DMS53 treated with DMSO at 0.1 percent for 48 hours (cell line): ENCODE data around the gene CLUH.
"Not testable (repeated sequence)": the region's sequence is repeated elsewhere in the genome, so short reads cannot be mapped to it uniquely, and the experiment has no call there.

ENCODE experiments used
- DNase-seq: peaks from one replicate; lab custom pipeline; 2025; ENCODE audit not compliant: unreplicated experiment; lab: John Stamatoyannopoulos, UW

The CLUH gene

DNA sequence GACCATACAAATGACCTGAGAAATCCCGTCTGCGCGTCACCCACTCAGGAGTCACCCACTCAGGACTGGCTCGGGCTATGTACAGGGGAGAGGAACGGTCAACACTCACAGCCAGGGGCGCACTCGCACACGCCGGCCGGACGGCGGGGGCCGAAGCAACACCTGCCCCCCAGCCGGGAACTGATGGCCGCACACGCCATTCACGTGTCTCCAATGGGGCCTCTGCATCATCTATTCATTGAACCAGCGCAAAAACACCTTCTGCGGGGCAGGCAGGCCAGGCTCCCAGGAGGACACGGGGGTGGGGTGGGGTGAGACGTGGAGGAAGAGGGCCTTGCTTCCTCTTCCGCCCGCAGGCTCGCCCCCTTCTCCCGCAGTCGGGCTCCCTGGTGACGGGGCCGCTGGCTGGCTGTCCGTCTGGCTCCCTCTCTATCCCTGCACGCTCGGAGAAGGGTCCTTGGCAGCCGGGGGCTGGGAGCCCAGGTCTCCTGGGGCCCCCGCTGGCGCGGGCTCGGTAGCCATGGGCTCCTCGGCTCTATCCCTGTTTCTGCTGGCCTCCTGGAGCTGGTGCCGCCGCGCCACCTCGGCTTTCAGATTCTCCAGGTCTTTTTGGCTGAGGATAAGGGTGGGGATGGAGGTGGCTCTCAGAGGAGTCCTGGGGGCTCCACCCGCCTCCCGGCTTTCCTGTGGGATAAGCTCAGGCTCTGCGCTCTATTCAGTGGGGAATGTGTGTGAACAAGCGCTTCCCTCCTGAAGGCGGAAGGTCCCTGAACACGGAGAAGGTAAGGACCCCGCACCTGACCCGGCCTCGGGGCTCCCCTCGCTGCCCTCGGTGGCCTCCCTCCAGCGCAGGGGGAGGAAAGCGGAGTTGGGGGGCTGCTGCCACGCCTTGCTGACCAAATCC lies 21.1 kb downstream of the CLUH start:
- no peak for DNase-seq

DNA sequence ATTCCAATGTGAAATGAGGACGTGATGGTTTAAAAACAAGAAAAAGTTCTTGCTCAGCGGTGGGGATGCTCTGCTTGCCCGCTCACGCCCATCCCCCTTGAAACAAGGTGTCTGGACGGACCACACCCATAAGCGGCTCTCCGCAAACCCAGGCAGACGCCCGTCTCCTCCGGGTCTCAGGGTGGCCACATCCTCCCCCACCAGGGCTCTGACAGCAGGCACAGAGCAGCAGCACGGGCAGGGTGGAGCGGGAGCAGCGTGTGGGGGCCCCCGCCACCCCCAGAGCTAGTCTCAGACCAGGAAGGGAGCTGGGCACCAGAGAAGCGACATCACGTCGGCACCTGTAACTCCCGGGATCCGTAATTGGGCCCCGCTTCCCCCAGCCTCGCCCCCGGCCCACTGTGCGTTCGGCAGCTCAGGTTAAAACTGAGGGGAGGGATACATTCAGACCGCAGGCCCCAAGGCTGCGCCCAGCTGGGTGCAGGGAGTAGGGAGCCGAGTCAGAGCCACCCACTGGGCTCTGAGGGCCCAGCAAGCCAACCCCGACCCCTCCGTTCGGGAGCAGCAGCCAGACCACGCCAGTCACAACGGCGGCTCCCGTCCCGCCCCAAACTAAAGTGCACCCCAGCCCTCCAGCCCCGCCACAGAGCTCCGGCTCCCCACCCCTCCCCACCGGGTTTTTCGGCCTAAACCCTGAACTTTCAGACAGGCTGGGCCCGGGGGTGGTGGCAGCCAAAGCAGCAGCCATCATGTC lies 22.0 kb downstream of the CLUH start:
- no peak for DNase-seq

DNA sequence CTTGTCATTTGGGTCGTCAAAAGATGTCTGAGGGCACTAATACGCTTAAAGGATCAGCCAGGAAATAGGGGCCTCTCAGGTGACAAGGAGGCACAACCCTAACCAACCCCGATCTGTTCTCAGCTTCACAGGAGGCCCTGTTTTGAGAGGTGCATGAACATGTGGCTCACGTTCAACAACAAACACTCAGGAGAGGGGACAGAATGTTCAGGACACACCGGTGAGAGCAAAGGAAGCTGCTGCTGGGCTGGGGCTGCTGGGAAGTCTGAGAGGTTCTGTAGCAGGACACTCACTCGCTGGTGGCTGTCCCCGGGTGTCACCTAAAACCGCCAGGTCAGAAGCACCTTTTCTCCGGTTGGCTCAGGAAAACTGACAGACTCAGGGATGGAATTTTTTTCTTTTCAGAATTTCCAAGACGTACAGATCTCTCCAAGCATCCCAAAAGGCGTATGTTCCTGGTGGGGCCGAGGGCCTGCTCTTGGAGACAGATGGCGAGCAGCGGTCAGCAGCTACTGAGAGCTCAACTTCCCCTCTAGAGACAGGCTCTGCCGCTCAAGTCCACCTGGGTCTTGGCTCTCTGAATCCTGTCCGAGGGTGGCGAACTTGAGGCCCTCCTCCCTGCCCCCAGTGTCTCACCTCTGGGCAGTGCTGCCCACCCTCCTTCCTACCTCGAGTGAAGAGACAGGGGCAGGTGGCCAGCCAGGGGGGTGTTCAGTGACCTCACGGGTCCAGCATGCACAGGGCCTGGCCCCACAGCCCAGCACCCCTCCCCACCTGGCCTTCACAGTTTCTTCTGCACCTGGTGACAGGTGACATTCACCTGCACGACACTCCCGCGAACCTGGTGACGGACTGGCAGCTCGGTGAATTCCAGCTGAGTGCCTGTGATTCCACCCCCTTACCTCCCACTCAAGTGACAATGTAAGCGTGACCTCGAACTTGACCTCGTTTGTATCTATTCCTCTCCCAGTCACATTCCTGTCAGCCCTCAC lies 22.9 kb downstream of the CLUH start:
- DNase-seq: peak; percentile 76

DNA sequence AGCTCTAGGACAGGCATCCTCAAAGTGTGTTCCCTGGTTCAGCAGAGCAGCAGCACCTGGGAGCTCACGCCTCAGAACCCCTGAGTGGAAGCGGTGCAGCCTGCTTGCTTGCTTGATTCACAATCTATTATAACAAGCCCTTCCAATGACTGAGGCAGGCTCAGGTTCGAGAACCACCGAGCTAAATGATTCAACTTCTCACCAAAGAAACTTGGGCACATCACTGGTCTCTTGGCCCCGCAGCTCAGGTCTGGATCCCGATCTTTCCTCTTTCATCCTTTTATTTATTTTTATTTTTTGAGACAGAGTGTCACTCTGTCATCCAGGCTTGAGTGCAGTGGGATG lies 24.5 kb downstream of the CLUH start:
- DNase-seq: no peak

DNA sequence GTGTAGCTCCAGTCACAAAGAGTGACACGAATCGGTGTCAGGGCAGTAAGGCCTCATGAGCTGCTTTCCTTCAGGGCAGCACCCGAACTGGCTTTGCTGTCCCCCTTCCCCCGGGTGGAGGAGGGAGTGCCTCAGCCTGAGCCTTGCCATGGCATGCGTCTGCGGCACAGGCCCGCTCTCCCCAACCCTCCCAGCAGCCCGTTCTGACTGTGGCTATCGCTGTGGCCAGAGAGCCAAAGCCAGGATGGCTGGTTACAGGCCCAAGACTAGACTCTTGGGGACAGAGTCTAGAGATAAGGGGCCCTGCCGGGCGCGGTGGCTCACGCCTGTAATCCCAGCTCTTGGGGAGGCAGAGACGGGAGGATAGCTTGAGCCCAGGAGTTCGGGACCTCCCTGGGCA lies 25.9 kb downstream of the CLUH start:
- no peak for DNase-seq

DNA sequence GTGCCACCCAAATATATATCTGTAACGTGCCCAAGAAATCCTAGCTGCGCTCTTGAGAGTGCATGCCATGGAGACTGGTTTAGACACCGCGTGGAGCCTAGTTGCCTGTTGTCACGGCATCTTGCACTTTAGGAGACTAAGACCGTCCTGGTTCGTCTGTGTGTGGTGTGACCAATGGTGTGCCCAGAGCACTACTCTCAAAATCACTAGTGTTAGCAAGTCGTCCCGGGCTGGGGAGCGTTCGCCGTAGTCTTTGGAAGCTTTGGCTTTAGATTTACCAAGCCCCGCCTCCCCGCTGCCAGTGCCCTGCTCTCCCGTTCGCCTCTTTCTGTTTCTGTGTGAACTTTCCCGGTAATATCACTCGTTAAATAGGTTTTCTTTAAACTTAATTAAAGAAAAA lies 27.0 kb downstream of the CLUH start:
- DNase-seq: no peak

DNA sequence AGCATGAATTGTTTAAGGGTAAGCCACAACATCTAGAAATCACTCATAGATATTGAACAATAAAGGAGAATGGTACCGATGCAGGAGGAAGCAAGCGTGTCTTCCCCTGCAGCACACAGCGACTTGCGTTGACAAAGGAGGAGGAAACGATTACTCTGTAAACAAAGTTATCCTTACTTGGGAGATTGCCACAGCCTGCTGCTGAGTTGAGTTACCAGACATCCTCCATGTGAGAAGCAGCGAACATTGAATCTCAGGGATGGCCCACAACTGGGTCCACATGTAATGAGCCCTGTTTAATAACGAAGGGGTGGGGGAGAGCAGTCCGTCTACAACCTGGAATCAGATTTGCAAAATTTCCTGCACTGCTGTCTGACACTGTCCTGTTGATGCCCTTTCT lies 27.7 kb downstream of the CLUH start:
- DNase-seq: no peak

DNA sequence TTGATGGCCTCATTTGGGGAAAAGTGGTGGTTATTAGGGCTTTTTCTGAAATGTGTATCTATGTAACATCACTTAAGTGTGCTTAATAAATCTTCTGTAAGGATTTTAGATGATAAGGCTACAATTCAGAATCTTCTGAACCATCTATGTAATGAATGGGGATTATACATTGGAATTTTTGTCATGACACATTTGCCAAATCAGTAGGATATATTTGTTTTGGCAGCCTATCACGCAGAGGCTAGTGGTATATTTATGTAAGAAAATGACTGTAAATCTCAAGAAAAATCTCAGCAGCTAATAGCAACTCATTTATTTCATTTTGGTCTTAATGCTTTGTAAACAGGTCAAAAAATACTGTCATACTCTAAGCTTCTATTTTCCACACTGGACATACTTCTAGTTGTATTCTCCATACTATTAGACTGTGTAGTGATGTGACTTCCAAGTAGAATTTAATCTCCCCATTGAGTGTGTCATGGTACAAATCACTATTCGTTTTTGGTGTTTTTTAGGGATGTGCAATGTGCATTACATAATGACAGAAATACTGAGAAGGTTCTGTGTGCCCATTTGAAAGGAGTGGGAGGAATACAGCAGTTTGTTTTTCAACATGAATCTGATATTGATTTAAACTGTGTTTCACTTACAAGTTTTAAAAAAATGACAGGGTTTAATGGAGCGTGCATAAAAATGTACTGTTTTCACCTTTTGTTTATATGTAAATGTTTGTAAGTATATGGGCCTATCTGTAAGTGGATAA lies 29.2 kb downstream of the CLUH start:
- DNase-seq: no peak

DNA sequence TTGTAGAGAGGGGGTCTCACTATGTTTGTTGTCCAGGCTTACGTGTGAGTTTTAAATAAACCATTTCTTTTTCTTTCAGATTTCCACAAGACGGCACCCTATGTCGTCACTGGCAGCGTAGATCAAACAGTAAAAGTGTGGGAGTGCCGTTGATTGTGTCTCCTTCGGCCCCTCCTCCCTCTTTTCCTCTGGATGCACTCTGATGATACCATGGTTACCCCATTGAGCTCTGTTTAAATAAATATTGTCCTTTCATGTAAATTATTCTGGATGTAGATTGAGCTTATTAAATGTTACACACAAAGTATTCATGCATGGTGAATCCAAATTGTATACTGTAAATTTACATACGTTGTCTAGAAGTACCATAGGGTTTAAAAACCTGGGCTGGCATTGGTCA lies 29.9 kb downstream of the CLUH start:
- no peak for DNase-seq

DNA sequence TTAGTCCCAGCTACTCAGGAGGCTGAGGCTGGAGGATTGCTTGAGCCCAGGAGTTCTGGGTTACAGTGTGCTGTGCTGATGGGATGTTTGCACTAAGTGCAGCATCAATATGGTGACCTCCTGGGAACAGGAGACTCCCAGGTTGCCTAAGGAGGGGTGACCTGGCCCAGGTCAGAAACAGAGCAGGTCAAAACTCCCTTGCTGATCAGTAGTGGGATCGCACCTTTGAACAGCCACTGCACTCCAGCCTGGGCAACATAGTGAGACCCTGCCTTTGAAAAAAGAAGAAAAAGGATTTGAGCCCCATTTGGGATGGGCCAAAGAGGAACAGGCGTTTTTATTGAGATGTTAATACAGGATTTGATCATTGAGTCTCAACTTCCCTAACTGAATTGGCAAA lies 30.6 kb downstream of the CLUH start:
- no peak for DNase-seq

DNA sequence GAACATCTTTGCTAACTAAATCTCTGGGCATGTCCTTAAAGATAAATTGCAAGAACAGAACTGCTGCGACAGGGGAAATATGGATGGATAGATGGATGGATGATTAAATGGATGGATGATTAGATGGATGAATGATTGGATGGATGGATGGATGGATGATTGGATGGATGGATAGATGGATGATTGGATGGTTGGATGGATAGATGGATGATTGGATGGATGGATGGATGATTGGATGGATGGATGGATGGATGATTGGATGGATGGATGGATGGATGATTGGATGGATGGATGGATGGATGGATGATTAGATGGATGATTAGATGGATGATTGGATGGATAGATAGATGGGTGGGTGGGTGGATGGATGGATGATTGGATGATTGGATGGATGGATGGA lies 32.3 kb downstream of the CLUH start:
- DNase-seq: not testable (repeated sequence)

DNA sequence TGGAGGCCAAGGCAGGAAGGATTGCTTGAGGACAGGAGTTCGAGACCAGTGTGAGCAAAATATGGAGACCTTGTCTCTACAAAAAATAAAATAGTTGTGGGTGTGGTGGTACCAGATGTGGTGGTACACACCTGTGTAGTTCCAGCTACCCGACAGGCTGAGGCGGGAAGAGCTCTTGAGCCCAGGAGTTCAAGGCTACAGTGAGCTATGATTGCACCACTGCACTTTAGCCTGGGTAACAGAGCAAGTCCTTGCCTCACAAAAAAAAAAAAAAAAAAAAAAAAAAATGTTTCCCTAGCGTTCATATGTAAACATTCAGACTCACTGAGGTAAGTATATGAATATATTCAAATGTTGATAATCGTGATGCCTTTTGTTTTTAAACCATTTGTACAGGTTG lies 39.5 kb downstream of the CLUH start:
- DNase-seq: no peak

DNA sequence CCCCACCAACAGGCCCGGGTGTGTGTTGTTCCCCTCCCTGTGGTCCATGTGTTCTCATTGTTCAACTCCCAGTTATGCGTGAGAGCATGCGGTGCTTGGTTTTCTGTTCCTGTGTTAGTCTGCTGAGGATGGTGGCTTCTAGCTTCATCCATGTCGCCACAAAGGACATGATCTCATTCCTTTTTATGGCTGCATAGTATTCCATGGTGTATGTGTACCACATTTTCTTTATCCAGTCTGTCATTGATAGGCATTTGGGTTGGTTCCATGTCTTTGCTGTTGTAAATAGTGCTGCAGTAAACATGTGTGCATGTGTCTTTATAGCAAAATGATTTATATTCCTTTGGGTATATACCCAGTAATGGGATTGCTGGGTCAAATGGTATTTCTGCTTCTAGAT lies 51.2 kb downstream of the CLUH start:
- DNase-seq: not testable (repeated sequence)

DNA sequence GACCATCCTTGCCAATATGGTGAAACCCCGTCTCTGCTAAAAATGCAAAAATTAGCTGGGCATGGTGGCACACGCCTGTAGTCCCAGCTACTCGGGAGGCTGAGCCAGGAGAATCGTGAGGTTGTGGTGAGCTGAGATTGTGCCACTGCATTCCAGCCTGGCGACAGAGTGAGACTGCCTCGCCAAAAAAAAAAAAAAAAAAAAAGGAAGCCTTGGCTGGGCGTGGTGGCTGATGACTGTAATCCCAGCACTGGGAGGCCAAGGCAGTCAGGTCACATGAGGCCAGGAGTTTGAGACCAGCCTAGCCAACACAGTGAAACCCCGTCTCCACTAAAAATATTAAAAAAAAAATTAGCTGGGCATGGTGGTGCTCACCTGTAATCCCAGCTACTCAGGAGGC lies 52.2 kb downstream of the CLUH start:
- not testable (repeated sequence) for DNase-seq

DNA sequence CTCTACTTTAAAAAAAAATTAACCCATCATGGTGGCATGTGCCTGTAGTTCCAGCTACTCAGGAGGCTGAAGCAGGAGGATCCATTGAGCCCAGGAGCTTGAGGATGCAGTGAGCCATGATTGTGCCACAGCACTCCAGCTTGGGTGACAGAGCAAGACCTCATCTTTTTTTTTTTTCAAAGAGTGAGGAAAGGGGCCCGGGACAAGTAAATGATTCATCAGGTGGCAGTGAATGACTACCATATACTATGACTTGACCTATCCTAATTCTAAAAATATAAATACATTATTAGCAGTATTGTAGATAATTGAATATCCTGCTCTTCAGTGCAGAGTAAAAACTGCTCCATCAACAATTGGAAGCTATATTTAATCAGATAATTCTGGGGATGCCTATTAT lies 55.3 kb downstream of the CLUH start:
- DNase-seq: no peak

DNA sequence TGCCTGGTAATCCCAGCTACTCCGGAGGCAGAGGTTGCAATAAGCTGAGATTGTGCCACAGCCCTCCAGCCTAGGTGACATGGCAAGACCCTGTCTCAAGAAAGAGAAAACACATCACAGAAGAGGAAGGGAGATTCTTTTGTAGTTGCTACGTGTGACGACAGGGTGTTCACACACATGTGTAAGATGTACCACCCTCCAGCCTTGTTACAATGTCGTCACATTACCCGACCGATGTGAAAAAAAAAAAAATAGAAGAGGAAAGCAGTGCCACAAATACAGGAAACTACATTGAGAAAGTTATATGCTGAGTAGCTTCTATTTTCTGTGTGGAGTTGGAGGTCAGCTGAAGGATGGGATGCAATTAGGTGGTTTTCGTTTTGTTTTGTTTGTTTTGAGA lies 56.0 kb downstream of the CLUH start:
- no peak for DNase-seq

DNA sequence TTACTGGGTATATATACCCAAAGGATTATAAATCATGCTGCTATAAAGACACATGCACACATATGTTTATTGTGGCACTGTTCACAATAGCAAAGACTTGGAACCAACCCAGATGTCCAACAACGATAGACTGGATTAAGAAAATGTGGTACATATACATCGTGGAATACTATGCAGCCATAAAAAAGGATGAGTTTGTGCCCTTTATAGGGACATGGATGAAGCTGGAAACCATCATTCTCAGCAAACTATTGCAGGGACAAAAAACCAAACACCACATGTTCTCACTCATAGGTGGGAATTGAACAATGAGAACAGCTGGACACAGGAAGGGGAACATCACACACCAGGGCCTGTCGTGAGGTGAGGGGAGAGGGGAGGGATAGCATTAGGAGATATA lies 58.7 kb downstream of the CLUH start:
- DNase-seq: not testable (repeated sequence)

DNA sequence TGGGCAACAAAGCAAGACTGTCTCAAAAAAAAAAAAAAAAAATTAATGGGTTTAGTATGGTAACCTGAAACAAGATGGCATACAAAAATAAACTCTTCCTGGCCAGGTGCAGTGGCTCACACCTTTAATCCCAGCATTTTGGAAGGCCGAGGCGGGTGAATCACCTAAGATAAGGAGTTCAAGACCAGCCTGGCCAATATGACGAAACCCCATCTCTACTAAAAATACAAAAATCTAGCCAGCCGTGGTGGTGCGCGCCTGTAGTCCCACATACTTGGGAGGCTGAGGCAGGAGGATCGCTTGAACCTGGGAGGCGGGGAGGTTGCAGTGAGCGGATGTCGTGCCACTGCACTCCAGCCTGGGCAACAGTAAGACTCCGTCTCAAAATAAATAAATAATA lies 62.4 kb downstream of the CLUH start:
- DNase-seq: no peak

DNA sequence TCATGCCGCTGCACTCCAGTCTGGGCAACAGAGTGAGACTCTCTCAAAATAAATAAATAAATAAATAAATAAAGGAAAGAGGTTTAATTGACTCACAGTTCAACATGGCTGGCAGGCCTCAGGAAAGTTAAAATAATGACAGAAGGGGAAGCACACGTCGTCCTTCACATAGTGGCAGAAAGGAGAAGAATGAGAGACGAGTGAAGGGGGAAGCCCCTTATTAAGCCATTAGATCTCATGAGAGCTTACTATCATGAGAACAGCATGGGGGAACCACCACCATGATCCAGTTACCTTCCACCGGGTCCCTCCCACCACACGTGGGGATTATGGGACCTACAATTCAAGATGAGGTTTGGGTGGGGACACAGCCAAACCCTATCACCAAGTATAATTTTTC lies 63.6 kb downstream of the CLUH start:
- DNase-seq: no peak

DNA sequence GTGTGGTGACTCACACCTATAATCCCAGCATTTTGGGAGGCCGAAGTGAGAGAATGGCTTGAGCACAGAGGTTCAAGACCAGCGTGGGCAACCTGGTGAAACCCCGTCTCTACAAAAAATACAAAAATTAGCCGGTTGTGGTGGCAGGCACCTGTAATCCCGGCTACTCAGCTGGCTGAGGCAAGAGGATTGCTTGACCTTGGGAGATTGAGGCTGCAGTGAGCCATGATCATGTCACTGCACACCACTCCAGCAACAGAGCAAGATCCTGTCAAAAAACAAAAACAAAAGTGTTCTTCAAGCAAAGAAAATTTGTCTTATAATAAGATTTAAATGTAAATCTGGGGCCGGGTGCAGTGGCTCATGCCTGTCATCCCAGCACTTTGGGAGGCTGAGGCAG lies 66.6 kb downstream of the CLUH start:
- DNase-seq: no peak
